NCI-H1694 (cell line): Measurements from ENCODE around the gene SGMS1.
"Not testable (repeated sequence)": the region's sequence is repeated elsewhere in the genome, so short reads cannot be mapped to it uniquely, and the experiment has no call there.

ENCODE experiments used
- DNase-seq: peaks from one replicate; lab custom pipeline; 2025; lab: John Stamatoyannopoulos, UW

SGMS1 gene

DNA sequence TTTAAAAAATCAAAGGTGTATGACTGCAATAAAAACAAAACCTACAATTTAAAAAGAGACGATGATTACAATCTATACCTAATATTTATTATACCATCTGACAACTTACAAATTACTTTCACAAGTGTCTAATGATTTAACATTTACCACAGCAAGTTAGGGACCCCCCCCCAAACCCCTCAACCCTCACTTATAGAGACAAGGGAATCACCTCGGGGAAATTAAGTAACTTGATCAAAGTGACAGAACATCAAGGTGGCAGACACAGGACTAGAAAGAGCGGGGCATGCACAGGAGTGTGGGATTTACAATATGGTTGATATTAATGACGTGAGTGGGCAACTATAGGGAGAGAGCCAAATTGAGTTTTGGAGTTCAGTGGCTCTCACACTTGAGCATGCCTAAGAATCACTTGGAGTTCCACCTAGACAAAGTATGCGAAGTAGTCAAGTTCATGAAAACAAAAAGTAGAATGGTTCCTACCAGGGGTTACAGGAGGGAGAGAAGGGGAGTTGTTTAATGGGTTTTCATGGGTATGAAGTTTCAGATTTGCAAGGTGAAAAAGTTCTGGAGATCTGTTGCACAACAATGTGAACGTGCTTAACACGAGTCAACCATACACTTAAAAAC is 43.4 kb downstream of the SGMS1 start:
- DNase-seq = no peak

DNA sequence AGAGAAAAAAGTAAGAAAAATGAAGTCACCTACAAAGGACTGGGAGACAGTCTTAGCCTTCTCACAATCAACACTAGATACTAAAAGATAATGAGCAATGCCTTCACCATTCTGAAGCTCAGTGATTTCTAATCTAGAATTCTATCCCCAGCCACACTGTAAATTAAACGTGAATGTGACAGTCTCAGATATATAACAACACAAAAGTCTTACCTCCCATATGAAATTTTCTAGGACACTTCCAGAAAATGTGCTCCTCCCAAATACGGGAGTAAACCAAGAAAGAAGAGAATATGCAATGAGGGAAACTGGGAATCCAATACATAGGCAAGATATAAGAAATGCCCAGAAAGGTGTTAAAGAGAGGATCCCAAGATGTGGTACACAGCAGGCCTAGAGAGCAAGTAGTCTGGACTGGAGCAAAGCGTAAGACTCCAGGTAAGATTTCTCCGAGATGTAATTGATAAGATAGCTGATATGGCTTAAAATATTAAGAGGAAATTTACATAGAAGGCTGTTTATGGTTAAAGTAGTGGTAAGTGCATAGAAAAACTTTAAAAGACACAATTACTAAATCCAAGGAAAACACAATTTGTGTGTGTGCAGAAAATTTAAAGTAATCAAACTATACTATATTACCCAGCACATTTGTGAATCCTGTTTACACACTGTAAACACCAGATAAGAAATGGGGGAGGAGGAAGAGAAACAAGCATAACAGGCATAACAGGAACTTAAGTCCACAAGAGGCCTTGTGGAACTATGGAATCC is 44.1 kb downstream of the SGMS1 start:
- DNase-seq = no peak

DNA sequence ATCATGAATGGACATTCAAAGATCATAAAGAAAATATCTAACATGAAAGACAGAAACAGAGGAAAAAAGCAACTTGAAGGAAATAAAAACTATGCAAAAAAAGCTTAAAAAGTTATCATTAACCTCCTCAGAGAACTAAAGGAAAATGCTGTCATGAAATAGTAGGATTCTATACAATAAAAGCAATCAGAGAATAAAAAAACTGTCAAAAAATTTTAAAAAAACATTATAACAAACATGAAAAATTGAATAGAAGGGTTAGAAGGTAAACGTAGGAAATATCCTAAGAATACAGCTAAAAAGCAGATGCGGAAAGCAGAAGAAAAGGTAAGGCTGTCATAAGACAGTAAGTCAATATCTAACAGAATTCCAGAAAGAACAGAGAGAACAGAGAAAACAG is 44.8 kb downstream of the SGMS1 start:
- DNase-seq = no peak

DNA sequence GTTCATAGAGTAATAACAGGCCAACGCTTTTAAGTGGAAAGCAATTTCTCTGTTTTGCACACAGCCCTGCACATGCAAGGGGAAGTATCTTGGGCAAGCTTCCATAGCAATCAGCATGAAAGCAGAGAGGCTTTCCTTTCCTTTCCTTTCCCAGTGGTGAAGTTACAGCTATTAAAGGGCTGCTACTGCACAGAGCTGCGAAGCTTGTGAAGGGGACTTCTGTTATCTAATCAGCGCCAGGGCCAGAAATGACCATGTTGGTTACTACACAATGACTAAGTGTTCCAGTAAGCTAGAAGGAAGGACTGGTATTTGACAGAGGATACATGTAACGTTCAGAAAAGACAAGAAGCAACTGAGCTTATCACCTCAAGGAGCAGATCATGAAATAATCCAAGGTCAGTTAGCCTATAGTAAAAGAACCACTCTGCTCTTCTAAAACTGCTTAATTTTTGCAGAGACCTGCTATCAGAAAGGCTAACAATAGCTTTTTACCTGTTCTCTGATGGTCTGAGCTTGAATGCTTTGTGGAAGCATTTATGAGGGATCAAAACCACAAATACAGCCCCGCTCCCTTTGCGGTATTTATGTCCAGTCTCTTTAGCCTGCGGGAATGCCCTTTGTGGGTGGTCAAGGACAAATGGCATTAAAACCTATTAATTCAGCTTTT is 45.9 kb downstream of the SGMS1 start:
- no peak for DNase-seq

DNA sequence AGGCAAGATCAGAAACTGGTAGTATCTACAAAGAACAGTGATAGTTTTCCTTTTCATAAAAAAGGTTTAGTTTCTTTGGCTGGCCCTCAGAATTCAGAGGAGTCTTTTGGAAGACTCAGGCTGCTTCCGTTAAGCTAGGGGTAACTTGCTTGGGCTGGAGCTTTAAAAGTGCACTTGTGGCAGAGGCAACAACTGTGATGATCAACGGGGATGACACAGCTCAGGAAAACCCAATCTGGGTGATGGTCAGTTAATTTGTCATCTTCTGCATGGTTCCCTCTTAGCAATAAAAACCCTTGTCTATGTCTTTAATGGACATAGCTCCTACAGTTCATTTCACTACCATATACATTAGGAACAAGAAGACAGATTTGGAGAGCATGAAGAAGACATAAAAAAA is 46.7 kb downstream of the SGMS1 start:
- DNase-seq = no peak

DNA sequence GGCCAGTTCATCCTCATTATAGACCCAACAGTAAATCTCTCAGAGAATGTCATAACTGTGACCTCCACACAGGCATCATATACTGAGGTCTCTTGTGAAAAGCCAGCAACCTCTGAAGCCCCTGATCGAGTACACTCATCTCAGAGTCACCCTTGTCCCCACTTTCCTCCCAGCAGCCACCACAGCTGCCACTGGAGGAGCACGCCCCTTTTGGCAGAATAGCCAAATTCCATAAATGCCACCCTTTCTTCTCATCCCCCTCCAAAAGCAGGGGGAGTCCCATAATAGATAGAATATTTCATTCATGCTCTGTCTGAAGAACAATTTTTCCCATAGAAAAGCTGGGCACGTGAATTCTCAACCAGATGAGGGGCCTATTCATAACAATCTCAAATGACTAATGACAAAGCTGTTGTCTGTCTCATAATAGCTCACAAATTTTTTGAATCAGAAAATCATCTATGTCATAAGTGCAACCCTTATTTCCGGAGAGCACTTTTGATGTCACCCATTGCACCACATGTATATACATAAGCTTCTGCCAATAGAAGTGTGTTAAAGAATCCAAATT is 47.4 kb downstream of the SGMS1 start:
- DNase-seq = no peak

DNA sequence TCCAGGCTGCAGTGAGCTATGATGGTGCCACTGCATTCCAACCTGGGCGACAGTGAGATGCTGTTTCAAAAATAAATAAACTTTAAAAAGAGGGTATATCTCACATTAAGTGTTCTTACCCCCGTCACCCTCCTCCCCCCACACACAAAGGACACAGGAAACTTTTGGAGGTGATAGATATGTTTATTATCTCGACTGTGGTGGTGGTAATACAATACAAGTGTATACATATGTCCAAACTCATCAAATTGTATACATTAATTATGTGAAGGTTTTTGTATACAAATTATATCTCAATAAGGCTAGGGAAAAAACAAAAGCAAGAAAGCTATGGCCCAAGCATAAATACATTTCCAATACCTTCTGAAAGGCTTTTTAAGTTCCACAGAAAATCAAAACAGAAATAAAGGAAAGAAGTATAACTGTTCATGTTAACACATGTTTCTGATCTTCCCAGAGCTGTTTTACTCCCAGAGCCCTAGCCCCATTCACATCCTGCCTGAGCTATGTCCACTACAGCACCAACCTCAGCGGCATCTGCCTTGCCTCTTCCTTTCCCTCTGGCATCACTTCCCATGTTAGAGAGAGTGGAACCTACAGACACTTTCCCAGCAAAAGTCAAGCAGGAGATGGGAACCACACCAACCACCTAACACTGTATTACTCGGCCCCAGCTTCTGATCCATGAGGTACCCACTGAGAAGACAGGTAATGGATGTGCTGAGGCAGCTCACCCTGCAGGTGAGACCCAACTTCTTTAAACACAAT is 48.1 kb downstream of the SGMS1 start:
- no peak for DNase-seq

DNA sequence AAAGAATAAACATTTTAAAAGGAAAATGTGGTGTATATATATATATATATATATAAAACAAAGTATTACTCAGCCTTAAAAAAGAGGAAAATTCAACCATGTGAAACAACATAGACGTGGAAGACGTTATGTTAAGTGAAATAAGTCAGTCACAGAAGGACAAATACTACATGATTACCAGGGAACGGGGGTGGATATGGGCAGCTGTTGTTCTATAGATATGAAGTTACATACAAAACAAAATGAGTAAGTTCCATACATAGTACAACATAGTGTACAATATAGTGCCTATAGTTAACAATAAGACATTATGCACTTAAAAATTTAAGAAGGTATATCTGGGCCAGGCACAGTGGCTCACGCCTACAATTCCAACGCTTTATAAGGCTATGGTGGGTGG is 48.8 kb downstream of the SGMS1 start:
- DNase-seq = no peak

DNA sequence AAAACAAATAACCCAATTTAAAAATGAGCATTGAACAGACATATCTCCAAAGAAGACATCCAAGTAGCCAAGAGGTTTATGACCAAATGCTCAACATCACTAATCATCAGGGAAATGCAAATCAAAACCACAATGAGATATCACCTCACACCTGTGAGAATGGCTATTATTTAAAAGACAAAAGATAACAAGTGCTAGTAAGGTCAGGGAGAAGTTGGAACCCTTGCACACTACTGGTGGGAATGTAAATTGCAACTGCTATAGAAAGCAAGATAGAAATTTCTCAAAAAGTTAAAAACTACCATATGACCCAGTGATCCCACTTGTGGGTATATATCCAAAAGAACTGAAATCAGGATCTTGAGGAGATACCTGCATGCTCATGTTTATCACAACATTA is 49.5 kb downstream of the SGMS1 start:
- DNase-seq = no peak

DNA sequence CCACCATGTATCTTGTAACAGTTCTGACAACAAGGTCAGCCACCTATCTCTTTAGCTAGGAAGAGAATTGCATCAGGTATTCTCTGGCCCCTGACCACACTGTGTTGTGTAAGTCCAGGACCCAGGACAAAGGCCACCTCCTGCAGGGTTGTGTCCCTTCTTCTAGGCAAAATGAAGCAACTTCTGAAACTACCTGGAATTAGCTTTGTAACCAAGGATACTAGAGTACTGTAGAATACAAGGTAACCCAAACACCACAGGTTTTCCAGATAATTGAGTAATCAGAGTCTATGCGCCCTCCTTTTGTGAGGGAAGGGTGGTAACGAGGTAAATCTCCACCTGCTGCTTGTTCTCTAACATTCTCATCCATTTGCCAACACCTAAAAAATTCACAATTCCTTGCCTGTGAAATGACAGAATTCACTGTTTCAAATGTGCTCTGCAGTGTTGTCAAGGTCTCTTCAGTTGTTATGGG is 51.7 kb downstream of the SGMS1 start:
- DNase-seq = no peak

DNA sequence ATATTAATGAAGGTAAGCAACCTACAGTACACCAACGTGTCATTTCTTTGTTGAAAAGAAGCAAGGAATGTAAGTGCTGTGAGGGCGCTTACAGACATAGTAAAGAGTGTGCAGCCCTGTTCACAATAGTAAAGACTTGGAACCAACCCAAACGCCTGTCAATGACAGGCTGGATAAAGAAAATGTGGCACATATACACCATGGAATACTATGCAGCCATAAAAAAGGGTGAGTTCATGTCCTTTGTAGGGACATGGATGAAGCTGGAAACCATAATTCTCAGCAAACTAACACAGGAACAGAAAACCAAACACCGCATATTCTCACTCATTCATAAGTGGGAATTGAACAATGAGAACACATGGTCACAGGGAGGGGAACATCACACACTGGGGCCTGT is 55.0 kb downstream of the SGMS1 start:
- not testable (repeated sequence) for DNase-seq

DNA sequence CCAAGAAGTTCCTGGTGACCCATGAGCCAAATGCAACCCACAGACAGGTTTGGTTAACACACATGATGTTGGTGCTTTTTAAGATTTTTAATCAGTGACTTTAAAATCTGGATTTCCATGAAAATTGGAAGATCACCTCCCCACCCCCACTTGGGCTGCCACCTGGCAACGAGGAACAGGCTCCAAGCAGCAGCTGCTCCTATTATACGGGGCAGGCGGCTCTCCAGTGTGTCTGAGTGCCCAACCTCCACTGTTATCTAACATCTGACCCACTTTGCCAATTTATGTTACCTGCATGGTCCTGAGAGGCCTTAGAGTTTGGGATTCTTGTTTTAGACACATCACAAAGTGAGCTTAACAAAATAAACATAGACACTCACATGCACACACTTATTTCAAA is 56.4 kb downstream of the SGMS1 start:
- DNase-seq = no peak

DNA sequence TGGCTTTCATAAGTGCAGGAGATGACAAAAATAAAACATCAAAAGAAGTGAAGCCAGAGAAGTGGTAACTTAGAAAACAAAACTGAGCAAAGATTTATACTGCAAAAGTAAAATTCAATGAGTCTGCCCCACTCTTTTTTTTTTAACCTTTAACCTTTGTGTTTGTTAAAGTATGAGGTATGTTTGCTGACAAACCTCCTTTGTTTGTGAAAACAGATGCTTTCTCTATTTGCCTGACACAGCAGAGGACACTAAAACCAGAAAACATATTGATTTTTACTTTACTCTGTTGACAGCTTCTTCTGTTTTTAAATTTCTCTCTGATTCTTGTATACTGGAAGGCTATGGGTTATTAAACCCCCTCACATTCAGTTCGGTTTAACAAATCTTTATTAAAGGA is 57.6 kb downstream of the SGMS1 start:
- no peak for DNase-seq

DNA sequence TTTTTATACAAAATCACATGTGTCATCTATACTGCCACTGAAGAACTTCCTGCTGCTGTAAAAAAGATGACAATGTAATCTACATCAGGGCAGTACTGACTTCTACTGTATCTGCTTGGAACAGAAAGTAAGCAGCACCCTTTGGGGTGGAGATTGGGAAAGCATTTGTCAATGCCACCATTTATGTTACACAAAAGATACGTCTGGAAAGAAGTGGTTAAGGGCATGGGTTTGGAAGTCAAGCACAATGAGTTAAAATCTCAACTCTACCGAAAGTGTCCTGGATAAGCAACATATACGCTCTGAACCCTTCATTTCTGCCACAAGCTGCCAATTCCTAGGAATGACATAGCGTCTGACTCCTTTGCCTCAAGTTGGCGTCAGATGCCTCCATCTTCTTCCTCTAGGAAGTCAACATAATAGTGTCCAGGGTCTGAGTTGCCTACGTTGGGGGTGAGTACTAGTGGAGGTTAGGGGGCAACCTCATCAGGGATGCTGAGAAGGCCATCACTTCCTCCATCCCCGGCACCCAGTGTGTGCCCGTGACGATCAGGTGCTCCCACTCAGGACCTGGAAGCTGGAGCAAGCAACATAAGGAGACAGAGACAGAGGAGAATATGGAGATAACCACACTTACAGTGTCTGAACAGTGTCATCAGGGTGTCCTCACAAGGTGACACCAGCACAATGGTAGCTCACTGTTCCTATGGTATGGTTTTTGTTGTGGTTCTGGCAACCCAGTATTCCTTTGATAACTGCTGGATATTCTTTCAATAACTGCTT is 58.3 kb downstream of the SGMS1 start:
- DNase-seq = no peak

DNA sequence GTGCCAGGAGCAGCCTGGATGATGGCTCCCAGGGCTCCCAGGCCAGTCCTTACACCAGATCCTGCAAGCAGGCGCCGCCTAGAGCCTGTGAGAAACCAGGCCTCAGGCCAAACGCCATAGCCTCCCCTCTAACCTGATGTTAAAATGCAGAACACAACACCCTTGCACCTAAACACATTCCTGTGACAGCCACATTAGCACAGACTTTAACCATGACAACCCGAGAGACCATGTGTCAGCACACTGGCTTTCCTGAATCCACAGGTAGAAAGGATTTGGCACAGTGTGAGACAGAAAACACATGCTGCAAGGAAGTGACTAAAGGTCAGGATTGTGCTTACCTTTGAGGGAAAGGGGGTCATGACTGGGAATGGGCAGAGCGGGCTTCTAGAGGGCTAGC is 59.9 kb downstream of the SGMS1 start:
- DNase-seq = no peak

DNA sequence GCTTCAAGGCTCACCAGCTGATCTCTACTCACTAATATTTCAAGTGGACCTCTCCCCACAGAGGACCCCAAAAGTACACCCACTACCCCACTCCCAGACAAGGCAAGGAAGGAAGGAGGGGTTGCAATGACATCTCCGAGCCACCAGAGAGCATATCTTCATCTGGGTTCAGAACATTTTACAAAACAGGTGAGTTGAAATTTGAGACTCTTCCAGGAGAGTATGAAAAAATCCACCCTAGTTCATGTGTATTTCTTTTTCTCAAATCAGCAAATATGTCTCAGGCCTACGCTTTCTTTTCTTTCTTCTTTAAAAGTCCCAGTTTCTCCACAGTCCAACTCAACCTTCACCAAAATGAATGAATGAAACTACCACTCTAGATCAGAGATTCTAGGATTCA is 61.9 kb downstream of the SGMS1 start:
- peak; percentile 10 for DNase-seq

DNA sequence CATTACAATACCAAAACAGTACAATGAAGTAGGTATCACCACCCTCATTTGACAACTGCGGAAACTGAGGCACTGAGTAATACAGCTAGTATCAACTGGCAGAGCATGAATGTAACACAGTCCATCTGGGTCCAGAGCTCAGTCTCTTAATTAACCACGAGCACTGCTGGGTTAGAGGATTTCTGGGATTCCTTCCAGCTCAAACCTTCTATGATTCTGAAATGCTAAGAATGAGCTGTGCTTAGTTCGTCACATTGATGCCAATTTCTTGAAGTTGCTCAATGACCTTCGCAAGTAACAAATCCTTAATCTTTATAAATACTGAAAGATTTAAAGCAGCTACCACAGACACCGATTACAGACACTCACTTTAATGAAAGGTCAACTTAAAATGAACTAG is 62.5 kb downstream of the SGMS1 start:
- no peak for DNase-seq

DNA sequence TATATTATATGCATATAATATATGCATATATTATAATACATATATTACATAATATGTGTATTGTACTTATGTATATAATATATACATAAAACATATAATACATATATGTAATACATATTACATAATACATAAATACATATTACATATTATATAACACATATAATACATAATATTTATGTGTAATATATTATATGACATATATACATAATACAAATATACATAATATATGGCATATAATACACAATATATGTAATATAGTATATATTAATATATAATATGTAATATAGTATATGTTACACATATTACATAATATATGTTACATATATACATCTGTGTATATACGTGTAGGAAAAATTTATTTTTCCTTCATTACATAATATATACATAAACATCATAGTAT is 63.4 kb downstream of the SGMS1 start:
- no peak for DNase-seq

DNA sequence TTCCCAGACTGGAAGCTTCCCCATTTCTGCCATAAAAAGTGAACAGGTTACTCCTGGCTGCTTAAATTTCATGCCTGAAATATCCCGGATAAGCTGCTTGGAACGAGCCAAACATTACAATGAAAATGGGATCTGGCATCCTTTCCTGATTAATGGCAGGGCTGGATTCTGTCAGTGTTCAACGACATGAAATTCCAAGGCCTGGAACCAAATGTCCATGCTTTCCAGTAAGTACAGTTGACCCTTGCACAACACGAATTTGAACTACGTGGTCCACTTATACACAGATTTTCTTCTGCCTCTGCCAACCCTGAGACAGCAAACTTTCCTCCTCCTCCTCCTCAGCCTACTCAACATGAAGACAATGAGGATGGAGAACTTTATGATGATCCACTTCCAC is 65.4 kb downstream of the SGMS1 start:
- DNase-seq = no peak

DNA sequence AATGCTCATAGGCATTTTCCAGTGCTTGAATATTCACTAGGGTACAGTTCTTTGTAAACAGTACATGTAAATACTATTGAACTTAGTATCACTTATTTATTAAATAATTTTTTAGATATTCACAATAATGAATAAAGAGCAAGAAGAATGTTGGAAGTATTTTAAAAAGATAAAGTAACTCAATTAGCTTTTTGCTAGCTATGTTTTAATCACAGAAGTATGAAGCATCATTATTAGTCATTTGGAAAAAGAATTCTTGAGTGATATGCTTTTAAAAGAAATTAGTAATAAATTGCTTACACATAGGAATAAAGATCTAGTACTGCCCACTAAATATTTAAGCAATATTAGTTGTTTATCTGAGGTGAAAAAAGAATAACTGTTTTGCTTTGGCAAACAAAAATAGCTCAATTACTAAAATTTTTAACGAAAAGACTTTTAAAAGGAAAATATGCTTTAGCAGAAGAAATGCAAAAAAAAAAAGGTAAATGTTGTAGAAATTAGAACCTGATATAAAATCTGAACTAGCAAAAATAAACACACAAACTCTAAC is 66.5 kb downstream of the SGMS1 start:
- no peak for DNase-seq
